Measurements from ENCODE around the gene ASXL2. TPM values are rescaled to one million over a fixed set of nuclear protein-coding genes. Genes with fewer than 3 reads are reported as not detected.

Gene ASXL2
- total and polyA plus RNA-seq, 2 of the 13 experiments (the other 11 are each of a cell fraction or from before 2014, with no cell fraction given): 12.1 to 19.2 TPM

GRCh38 chr2:25692737-25693445 lies 185.4 kb downstream of the ASXL2 start (continued):
- TF ChIP-seq KDM5A (IDR thresholded peaks at IDR 0.05; ENCODE audit: borderline replicate concordance, low read length): no peak
- TF ChIP-seq FOXK2 (IDR thresholded peaks at IDR 0.05): peak; percentile 51; the same call in 1 of the 2 replicates
- TF ChIP-seq ZNF136 (CRISPR knock-in tag; IDR thresholded peaks at IDR 0.05; ENCODE audit: low read depth): no peak
- TF ChIP-seq ZNF577 (CRISPR knock-in tag; IDR thresholded peaks at IDR 0.05; ENCODE audit: borderline replicate concordance, low read depth): no peak
- TF ChIP-seq TBL1XR1 (IDR thresholded peaks at IDR 0.05; ENCODE audit: borderline replicate concordance, low read length, partially characterized antibody): peak; percentile 86
- no peak for TF ChIP-seq ETS1 (CRISPR knock-in tag; IDR thresholded peaks at IDR 0.05)
- peak; percentile 85; the same call in 1 of the 2 replicates for TF ChIP-seq HMG20A (CRISPR knock-in tag; IDR thresholded peaks at IDR 0.05; ENCODE audit: borderline replicate concordance)
- 0 out of 4 replicates have a peak, but pooled peaks of 1 of the 2 experiments have one; percentile 35 for TF ChIP-seq NR2F1 (CRISPR knock-in tag; IDR thresholded peaks at IDR 0.05)
- peak; percentile 53; the same call in 1 of the 2 replicates for TF ChIP-seq NR2C2 (CRISPR knock-in tag; IDR thresholded peaks at IDR 0.05; ENCODE audit: borderline replicate concordance)
- TF ChIP-seq TEF (CRISPR knock-in tag; IDR thresholded peaks at IDR 0.05): no peak
- no peak for TF ChIP-seq RBM39 (IDR thresholded peaks at IDR 0.05; ENCODE audit: low read depth, low read length, poor library complexity, severe bottlenecking)
- no peak for TF ChIP-seq ZSCAN22 (CRISPR knock-in tag; IDR thresholded peaks at IDR 0.05)
- TF ChIP-seq ZSCAN21 (CRISPR knock-in tag; IDR thresholded peaks at IDR 0.05; ENCODE audit: borderline replicate concordance): no peak
- no peak for TF ChIP-seq GTF2F1 (IDR thresholded peaks at IDR 0.05; ENCODE audit: low read length)
- TF ChIP-seq KLF13 (CRISPR knock-in tag; IDR thresholded peaks at IDR 0.05): no peak
- TF ChIP-seq ZNF570 (CRISPR knock-in tag; IDR thresholded peaks at IDR 0.05; ENCODE audit: borderline replicate concordance): no peak
- no peak for TF ChIP-seq SIN3A (IDR thresholded peaks at IDR 0.05; ENCODE audit: borderline replicate concordance, low read depth, low read length)
- TF ChIP-seq ZFAT (CRISPR knock-in tag; conservative IDR thresholded peaks at IDR 0.05): no peak
- TF ChIP-seq ZBTB21 (CRISPR knock-in tag; IDR thresholded peaks at IDR 0.05): no peak
- TF ChIP-seq HOXA7 (CRISPR knock-in tag; IDR thresholded peaks at IDR 0.05): no peak
- no peak for TF ChIP-seq ZNF576 (CRISPR knock-in tag; IDR thresholded peaks at IDR 0.05)
- no peak for TF ChIP-seq YY1 (IDR thresholded peaks at IDR 0.05; ENCODE audit: insufficient read depth, insufficient replicate concordance, low read depth, low read length)
- no peak for TF ChIP-seq ZNF354B (CRISPR knock-in tag; IDR thresholded peaks at IDR 0.05)
- TF ChIP-seq SETDB1 (CRISPR knock-in tag; IDR thresholded peaks at IDR 0.05; ENCODE audit: borderline replicate concordance): no peak
- TF ChIP-seq HDAC2 (CRISPR knock-in tag; IDR thresholded peaks at IDR 0.05): peak; percentile 72; the same call in 1 of the 2 replicates
- TF ChIP-seq TBX2 (CRISPR knock-in tag; IDR thresholded peaks at IDR 0.05; ENCODE audit: borderline replicate concordance): peak; percentile 64; the same call in 1 of the 2 replicates
- TF ChIP-seq MAX (IDR thresholded peaks at IDR 0.05): peak; percentile 52
- no peak for TF ChIP-seq MAF1 (CRISPR knock-in tag; IDR thresholded peaks at IDR 0.05; ENCODE audit: borderline replicate concordance)
- no peak for TF ChIP-seq ZFP36L2 (CRISPR knock-in tag; IDR thresholded peaks at IDR 0.05)
